Keratinocyte (primary cell): Measurements from ENCODE around the gene ITIH1. TPM values are rescaled to one million over a fixed set of nuclear protein-coding genes. Genes with fewer than 3 reads are reported as not detected.

Source experiments
- DNase-seq: peaks from one replicate; pipeline ENCODE4 v3.0.0-alpha.2; 2011; ENCODE audit warnings: low read depth, missing footprints, low spot score
- FAIRE-seq: peaks from 2 replicates; lab custom pipeline; 2011; peaks lifted over from hg19 to GRCh38; lab: Jason Lieb, UNC
- H2AFZ ChIP-seq: 2 replicates; pipeline ENCODE4 v1.6.0; 2012; ENCODE audit warnings: low read length, control low read depth, inconsistent platforms; ENCODE audit not compliant: control insufficient read depth
- H3K27ac ChIP-seq: 2 replicates; pipeline ENCODE4 v1.5.1; 2011; ENCODE audit warnings: low read length; ENCODE audit not compliant: control insufficient read depth, insufficient read depth
- H3K27me3 ChIP-seq: 3 replicates; pipeline ENCODE4 v1.6.0; 2011; ENCODE audit warnings: low read length; ENCODE audit not compliant: control insufficient read depth, insufficient read depth; ENCODE audit errors: extremely low read depth
- H3K36me3 ChIP-seq, 2 experiments: 2 replicates in 1 of 2; 3 replicates in 1 of 2; pipeline ENCODE4 v1.5.1; 2011; ENCODE audit warnings: low read length in 2 of 2, mild to moderate bottlenecking in 1 of 2; ENCODE audit not compliant: control insufficient read depth in 2 of 2, insufficient read depth in 2 of 2; ENCODE audit errors: extremely low read depth in 1 of 2
- H3K4me1 ChIP-seq: 3 replicates; pipeline ENCODE4 v1.5.1; 2011; ENCODE audit warnings: low read length; ENCODE audit not compliant: control insufficient read depth, insufficient read depth; ENCODE audit errors: extremely low read depth
- H3K4me2 ChIP-seq: 3 replicates; pipeline ENCODE4 v1.6.0; 2011; ENCODE audit warnings: low read depth, low read length; ENCODE audit not compliant: control insufficient read depth, insufficient read depth; ENCODE audit errors: extremely low read depth
- H3K4me3 ChIP-seq, 3 experiments: fragments of 200-600 bp in 1 of 3; sonication (generic) in 1 of 3; 2 replicates in 2 of 3; 3 replicates in 1 of 3; pipeline ENCODE4 v1.5.1; 2011 to 2016; ENCODE audit warnings: low read length in 3 of 3, mild to moderate bottlenecking in 3 of 3, control low read depth in 2 of 3, inconsistent platforms in 1 of 3, low read depth in 1 of 3, mixed read lengths in 1 of 3, mixed run types in 1 of 3, moderate library complexity in 1 of 3; ENCODE audit not compliant: control insufficient read depth in 2 of 3, insufficient read depth in 2 of 3; ENCODE audit errors: extremely low read depth in 1 of 3
- H3K79me2 ChIP-seq: 2 replicates; pipeline ENCODE4 v1.6.0; 2012; ENCODE audit warnings: low read length; ENCODE audit not compliant: control insufficient read depth, insufficient read depth
- H3K9ac ChIP-seq: 3 replicates; pipeline ENCODE4 v1.6.0; 2011; ENCODE audit warnings: low read length; ENCODE audit not compliant: control insufficient read depth, insufficient read depth; ENCODE audit errors: extremely low read depth
- H3K9me1 ChIP-seq: 3 replicates; pipeline ENCODE4 v1.6.0; 2011; ENCODE audit warnings: low read length; ENCODE audit not compliant: control insufficient read depth, insufficient read depth; ENCODE audit errors: extremely low read depth
- H3K9me3 ChIP-seq: 2 replicates; pipeline ENCODE4 v1.5.1; 2012; ENCODE audit warnings: low read depth, low read length; ENCODE audit not compliant: control insufficient read depth
- H4K20me1 ChIP-seq: 3 replicates; pipeline ENCODE4 v1.6.0; 2011; ENCODE audit warnings: low read length; ENCODE audit not compliant: control insufficient read depth, insufficient read depth; ENCODE audit errors: extremely low read depth
- CTCF ChIP-seq, 3 experiments: IDR thresholded peaks in 1 of 3; conservative IDR thresholded peaks in 1 of 3; optimal IDR thresholded peaks in 1 of 3; 2 replicates in 2 of 3; 3 replicates in 1 of 3; pipeline versions ENCODE3 to v1.5.1; 2011; ENCODE audit warnings: low read length in 3 of 3, mild to moderate bottlenecking in 3 of 3, moderate library complexity in 2 of 3, control low read depth in 1 of 3, inconsistent platforms in 1 of 3; ENCODE audit not compliant: insufficient read depth in 2 of 3; ENCODE audit errors: extremely low read depth in 1 of 3
- EZH2 ChIP-seq: IDR thresholded peaks from one replicate; pipeline ENCODE4 v1.6.1; 2012; ENCODE audit warnings: inconsistent platforms, mild to moderate bottlenecking, low read length, moderate library complexity
- dilution Hi-C: fragments of 300-500 bp; cut with MboI; formaldehyde crosslinking; loops from one replicate; pipeline ENCODE4 v1.7.0; 2020; ENCODE audit warnings: low sequenced_read_pairs; ENCODE audit not compliant: extremely low pct_ligation_motif_present
- polyA plus RNA-seq, 5 experiments: library from polyadenylated mRNA; depleted of rRNA in 3 of 5; stranded (reverse) in 3 of 5; stranded (forward) in 1 of 5; unstranded in 1 of 5; fragments of >200 nt; gene quantifications; 1 replicate in 1 of 5; 2 replicates in 3 of 5; 3 replicates in 1 of 5; pipeline versions ENCODE4 v1.2.1 to v1.2.3, GENCODE V29; 2011 to 2012; ENCODE audit warnings: missing spikeins in 2 of 5, low read depth in 1 of 5, low replicate concordance in 1 of 5

Gene ITIH1
- polyA plus RNA-seq, 1 donor (not counting 4 experiments of a cell fraction or from before 2014, with no cell fraction given): not detected

GRCh38 chr3:52794612-52795099 is 17.3 kb downstream of the ITIH1 start, which contains the start of gene ITIH3:
Gene ITIH3, plus strand, starts transcription at chr3:52794796. Its CDS starts 8 bp downstream, at chr3:52794804.
- no peak within 1 kb of the TSS for H3K4me2 ChIP-seq

GRCh38 chr3:52795298-52795900 is 18.0 kb downstream of the ITIH1 start:
- Histone ChIP-seq H3K9me3 (no peaks in the 10 kb centered on the region), H3K9me1 (peaks cover 2% of the 10 kb centered on the region), H3K9ac (no peak overlapping the region), H3K36me3 (no peaks in the 10 kb centered on the region), H3K27me3 (peaks cover 16% of the 10 kb centered on the region), H3K4me2 (no peak overlapping the region), H3K27ac (no peak overlapping the region), H3K79me2 (no peaks in the 10 kb centered on the region), H4K20me1 (no peaks in the 10 kb centered on the region), H3K4me3 (no peak overlapping the region), H3K4me1 (peaks cover 4% of the 10 kb centered on the region), H2AFZ (no peak overlapping the region)
- TF ChIP-seq EZH2: no peak
- TF ChIP-seq CTCF (optimal IDR thresholded peaks at IDR 0.05 in 1 of 3, IDR thresholded peaks at IDR 0.05 in 1 of 3, conservative IDR thresholded peaks at IDR 0.05 in 1 of 3; ENCODE audit: extremely low read depth in 1 of 3, insufficient read depth in 2 of 3, low read length in 3 of 3): no peak
- dilution Hi-C loops: no loop called here
- FAIRE-seq: no peak
- DNase-seq: no peak

More at GRCh38 chr3:52794612-52795099, 17.3 kb downstream of the ITIH1 start, which contains the start of gene ITIH3:
- Histone ChIP-seq H3K4me1 (peaks cover 4% of the 10 kb centered on the region), H3K27ac (no peak within 1 kb of the TSS), H4K20me1 (no peaks in the 10 kb centered on the region), H3K27me3 (peaks cover 13% of the 10 kb centered on the region), H3K79me2 (no peaks in the 10 kb centered on the region), H2AFZ (no peak within 1 kb of the TSS), H3K9me3 (no peaks in the 10 kb centered on the region), H3K4me3 (no peak within 1 kb of the TSS), H3K9me1 (peaks cover 2% of the 10 kb centered on the region), H3K9ac (no peak within 1 kb of the TSS), H3K36me3 (no peaks in the 10 kb centered on the region)
- no peak for DNase-seq
- no peak for TF ChIP-seq EZH2
- no peak for TF ChIP-seq CTCF (optimal IDR thresholded peaks at IDR 0.05 in 1 of 3, IDR thresholded peaks at IDR 0.05 in 1 of 3, conservative IDR thresholded peaks at IDR 0.05 in 1 of 3; ENCODE audit: extremely low read depth in 1 of 3, insufficient read depth in 2 of 3, low read length in 3 of 3)
- no peak for FAIRE-seq
- dilution Hi-C loops: no loop called here
